SK-N-SH treated with all-trans-retinoic acid at 6 μM for 48 hours (cell line): ENCODE measurements around the gene ZCCHC14.
"Not testable (repeated sequence)": the region's sequence is repeated elsewhere in the genome, so short reads cannot be mapped to it uniquely, and the experiment has no call there.

ENCODE experiments used
- CSDC2 ChIP-seq: fragments of 250-450 bp; sonication (Bioruptor Pico); IDR thresholded peaks from 2 replicates; pipeline ENCODE4 v1.5.0; 2020; ENCODE audit warnings: mild to moderate bottlenecking, moderate library complexity
- ESRRG ChIP-seq: fragments of 250-450 bp; sonication (Bioruptor Pico); IDR thresholded peaks from 2 replicates; pipeline ENCODE4 v1.6.1; 2021; ENCODE audit warnings: mild to moderate bottlenecking
- GLIS3 ChIP-seq: fragments of 250-450 bp; sonication (Bioruptor Pico); IDR thresholded peaks from 2 replicates; pipeline ENCODE4 v1.5.0; 2020; ENCODE audit warnings: mild to moderate bottlenecking, moderate library complexity
- ISL1 ChIP-seq: fragments of 250-450 bp; sonication (Bioruptor Pico); IDR thresholded peaks from 2 replicates; pipeline ENCODE4 v2.1.2; 2022; ENCODE audit warnings: mild to moderate bottlenecking, moderate library complexity
- PATZ1 ChIP-seq: fragments of 250-450 bp; sonication (Bioruptor Pico); IDR thresholded peaks from 2 replicates; pipeline ENCODE4 v1.8.0; 2020; ENCODE audit warnings: mild to moderate bottlenecking, moderate library complexity, borderline replicate concordance
- RARB ChIP-seq: fragments of 250-450 bp; sonication (Bioruptor Pico); IDR thresholded peaks from 2 replicates; pipeline ENCODE4 v1.8.0; 2021; ENCODE audit warnings: mild to moderate bottlenecking, moderate library complexity
- TCF4 ChIP-seq: fragments of 250-450 bp; sonication (Bioruptor Pico); IDR thresholded peaks from 2 replicates; pipeline ENCODE4 v1.8.0; 2021; ENCODE audit warnings: mild to moderate bottlenecking, moderate library complexity, borderline replicate concordance
- TOX ChIP-seq: fragments of 250-450 bp; sonication (Bioruptor Pico); IDR thresholded peaks from 2 replicates; pipeline ENCODE4 v1.8.0; 2021; ENCODE audit warnings: mild to moderate bottlenecking, moderate library complexity, borderline replicate concordance
- ZNF70 ChIP-seq: fragments of 450-650 bp; formaldehyde crosslinking; IDR thresholded peaks from 2 replicates; pipeline ENCODE4 v1.5.0; 2020; ENCODE audit warnings: mild to moderate bottlenecking, moderate library complexity
- TF ChIP-seq, protein P1 (sequence below): fragments of 250-450 bp; sonication (Bioruptor Pico); IDR thresholded peaks from 2 replicates; pipeline ENCODE4 v1.5.1; 2021; ENCODE audit warnings: mild to moderate bottlenecking, moderate library complexity

- not testable (repeated sequence) for TF ChIP-seq TOX (CRISPR knock-in tag); RARB (CRISPR knock-in tag); GLIS3; ZNF70 (CRISPR knock-in tag); CSDC2; PATZ1 (CRISPR knock-in tag); ISL1 (CRISPR knock-in tag); ESRRG
- TF ChIP-seq TCF4 (CRISPR knock-in tag), result peak; percentile 27; the same call in 1 of the 2 replicates
- TF ChIP-seq, protein P1, sequence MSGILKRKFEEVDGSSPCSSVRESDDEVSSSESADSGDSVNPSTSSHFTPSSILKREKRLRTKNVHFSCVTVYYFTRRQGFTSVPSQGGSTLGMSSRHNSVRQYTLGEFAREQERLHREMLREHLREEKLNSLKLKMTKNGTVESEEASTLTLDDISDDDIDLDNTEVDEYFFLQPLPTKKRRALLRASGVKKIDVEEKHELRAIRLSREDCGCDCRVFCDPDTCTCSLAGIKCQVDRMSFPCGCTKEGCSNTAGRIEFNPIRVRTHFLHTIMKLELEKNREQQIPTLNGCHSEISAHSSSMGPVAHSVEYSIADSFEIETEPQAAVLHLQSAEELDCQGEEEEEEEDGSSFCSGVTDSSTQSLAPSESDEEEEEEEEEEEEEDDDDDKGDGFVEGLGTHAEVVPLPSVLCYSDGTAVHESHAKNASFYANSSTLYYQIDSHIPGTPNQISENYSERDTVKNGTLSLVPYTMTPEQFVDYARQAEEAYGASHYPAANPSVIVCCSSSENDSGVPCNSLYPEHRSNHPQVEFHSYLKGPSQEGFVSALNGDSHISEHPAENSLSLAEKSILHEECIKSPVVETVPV (CRISPR knock-in tag), result not testable (repeated sequence)
These were observed 25.7 kb upstream of the ZCCHC14 start for GRCh38 chr16:87518430-87519051.
